ENCODE data around the gene ZNF800.

DNA sequence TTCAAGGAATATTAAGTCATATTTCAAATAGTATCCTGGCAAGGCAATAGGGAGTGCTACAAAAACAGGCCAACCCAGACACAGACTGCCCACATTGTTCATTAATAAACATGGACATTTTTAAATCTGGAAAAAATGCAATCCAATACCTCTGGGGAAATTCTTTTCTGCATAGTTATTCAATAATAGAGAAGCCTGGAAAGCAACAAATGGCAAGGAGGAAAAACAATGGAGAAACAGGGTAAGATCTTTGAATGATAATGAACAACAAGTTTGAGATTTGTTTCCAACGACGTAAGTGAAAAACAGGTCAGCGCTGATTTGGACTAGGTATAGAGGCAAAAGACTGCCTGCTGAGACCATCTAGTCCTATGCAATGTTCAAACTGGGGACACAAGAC lies 44.7 kb upstream of the ZNF800 start:
- TF ChIP-seq USF2 (IDR thresholded peaks at IDR 0.05; ENCODE audit: borderline replicate concordance, low read depth, low read length) (no peak), POLR2AphosphoS5 (IDR thresholded peaks at IDR 0.05; ENCODE audit: low read depth, low read length) (no peak), CTCF (IDR thresholded peaks at IDR 0.05) (no peak), TAF1 (IDR thresholded peaks at IDR 0.05; ENCODE audit: borderline replicate concordance, low read depth, low read length) (no peak), RCOR1 (IDR thresholded peaks at IDR 0.05; ENCODE audit: low read length) (no peak)
